Activated CD8-positive, alpha-beta memory T cell treated with anti-CD3 and anti-CD28 coated beads, Interleukin-2, amount 10 ng/mL, durations not matched to agents 7 days and 5 days (primary cell): Measurements from ENCODE around the gene TNFAIP8L1. TPM values are rescaled to one million over a fixed set of nuclear protein-coding genes. Genes with fewer than 3 reads are reported as not detected.

Experiments
- ATAC-seq: fragments of 150-1000 bp; cut with Tn5 transposase; one replicate; pipeline ENCODE4 v1.10.0; 2021; ENCODE audit warnings: moderate library complexity
- CTCF ChIA-PET: fragments of 350-600 bp; sonication (Branson Sonifier 250); formaldehyde crosslinking; loops from one replicate; lab custom pipeline; 2021; ENCODE audit warnings: antibody characterized with exemption; lab: Charles Lee
- DNase-seq: peaks from one replicate; pipeline ENCODE4 v3.0.0-alpha.2; 2020
- H3K27ac Mint-ChIP-seq: one replicate; pipeline ENCODE4 v1.8.0; 2021; ENCODE audit warnings: mild to moderate bottlenecking, mixed read lengths
- H3K27me3 Mint-ChIP-seq: one replicate; pipeline ENCODE4 v1.8.0; 2021; ENCODE audit warnings: mixed read lengths
- H3K36me3 Mint-ChIP-seq: one replicate; pipeline ENCODE4 v1.8.0; 2021; ENCODE audit warnings: mild to moderate bottlenecking, mixed read lengths
- H3K4me1 Mint-ChIP-seq: one replicate; pipeline ENCODE4 v1.8.0; 2021; ENCODE audit warnings: mixed read lengths
- H3K4me3 Mint-ChIP-seq: one replicate; pipeline ENCODE4 v1.8.0; 2021; ENCODE audit warnings: mild to moderate bottlenecking, moderate library complexity, mixed read lengths
- H3K9me3 Mint-ChIP-seq: one replicate; pipeline ENCODE4 v1.8.0; 2022; ENCODE audit warnings: low read depth, mixed read lengths
- total RNA-seq, 2 experiments: library from RNA; stranded (reverse); gene quantifications; one replicate each; pipeline ENCODE4 v1.2.3, GENCODE V29; 2021

Gene TNFAIP8L1
- total RNA-seq, 2 experiments from 2014 or later: 15.7 to 20.1 TPM

DNA sequence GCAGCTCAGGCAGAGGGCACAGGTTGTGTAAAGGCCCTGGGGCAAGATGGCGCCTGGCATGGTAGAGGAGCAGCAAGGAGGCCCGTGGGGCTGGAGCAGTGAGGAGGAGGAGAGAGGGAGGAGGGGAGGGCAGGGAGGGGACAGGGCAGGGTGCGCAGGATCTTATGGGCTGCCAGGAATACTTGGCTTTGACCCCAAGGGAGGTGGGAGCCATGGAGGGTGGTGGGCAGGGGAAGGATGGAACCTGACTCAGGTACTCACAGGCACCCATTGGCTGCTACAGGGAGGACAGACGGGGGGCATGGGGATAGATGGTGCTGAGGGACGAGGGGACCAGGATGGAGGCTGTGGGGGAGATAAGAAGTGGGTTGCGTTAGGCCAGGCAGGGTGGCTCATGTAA, 3.3 kb downstream of the TNFAIP8L1 start:
- no peak for DNase-seq

GRCh38 chr19:4645718-4646117, 6.4 kb downstream of the TNFAIP8L1 start:
- peaks cover 8% of the 10 kb centered on the region for H3K4me1 Mint-ChIP-seq
- DNase-seq (no peak), ATAC-seq (no peak)
- H3K27me3 Mint-ChIP-seq: no peaks in the 10 kb centered on the region
- H3K4me3 Mint-ChIP-seq: no peak overlapping the region
- peaks cover 2% of the 10 kb centered on the region for H3K36me3 Mint-ChIP-seq
- no peak overlapping the region for H3K27ac Mint-ChIP-seq
- no peaks in the 10 kb centered on the region for H3K9me3 Mint-ChIP-seq
- CTCF ChIA-PET: interaction anchor here (1.1 to 2.4 kb wide), 2 partner anchors 9 to 12 kb away, joined by 3 to 10 read pairs; no protein-coding TSS in a partner anchor

More for the DNA sequence above, 3.3 kb downstream of the TNFAIP8L1 start:
- no peak overlapping the region for H3K27ac Mint-ChIP-seq
- no peaks in the 10 kb centered on the region for H3K9me3 Mint-ChIP-seq
- peaks cover 2% of the 10 kb centered on the region for H3K36me3 Mint-ChIP-seq
- no peak for ATAC-seq
- H3K27me3 Mint-ChIP-seq: no peaks in the 10 kb centered on the region
- H3K4me1 Mint-ChIP-seq: peaks cover 19% of the 10 kb centered on the region
- CTCF ChIA-PET: interaction anchor here (1.0 kb wide), 1 partner anchor 9 kb away, joined by 3 read pairs; no protein-coding TSS in a partner anchor
- H3K4me3 Mint-ChIP-seq: no peak overlapping the region

DNA sequence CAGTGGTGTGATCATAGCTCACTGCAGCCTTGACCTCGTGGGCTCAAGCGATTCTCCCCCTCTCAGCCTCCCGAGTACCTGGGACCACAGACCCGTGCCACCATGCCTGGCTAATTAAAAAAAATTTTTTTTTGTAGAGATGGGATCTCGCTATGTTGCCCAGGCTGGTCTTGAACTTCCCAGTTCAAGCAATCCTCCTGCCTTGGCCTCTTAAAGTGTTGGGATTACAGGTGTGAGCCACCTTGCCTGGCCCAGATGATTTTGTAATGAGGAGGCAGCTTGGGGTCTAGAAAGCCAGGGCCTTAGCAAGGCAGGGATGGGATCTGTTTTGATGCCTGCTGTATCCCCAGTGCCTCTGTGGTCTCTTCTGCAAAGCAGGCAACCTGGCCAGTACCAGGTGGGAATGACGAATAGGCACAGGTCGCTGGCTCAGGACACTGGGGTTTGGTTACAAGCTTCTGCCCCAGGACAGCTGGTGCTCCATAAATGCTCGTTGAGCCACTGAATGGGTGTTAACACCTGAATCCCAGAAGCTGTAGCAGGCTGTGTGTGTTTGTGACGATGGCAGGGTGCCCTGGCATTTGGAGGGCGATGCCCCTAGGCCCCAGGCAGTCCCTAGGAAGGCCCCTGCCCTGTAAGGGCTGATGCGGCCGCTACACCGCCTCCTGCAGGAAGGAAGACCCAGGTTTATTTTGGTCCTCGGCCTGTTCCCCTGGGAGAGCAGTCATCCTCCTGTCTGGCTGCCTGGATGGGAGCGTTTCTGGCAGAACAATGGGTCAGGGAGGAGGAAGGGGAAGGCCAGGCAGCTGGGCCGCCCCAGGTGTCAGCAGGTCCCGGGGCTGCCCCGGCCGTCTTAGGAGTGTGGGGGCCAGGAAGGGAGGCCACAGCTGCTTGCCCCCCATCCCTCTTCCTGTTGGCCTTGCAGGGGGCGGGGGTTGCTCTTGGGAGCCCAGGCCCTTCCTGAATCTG, 8.6 kb downstream of the TNFAIP8L1 start:
- H3K36me3 Mint-ChIP-seq: peaks cover 5% of the 10 kb centered on the region
- CTCF ChIA-PET: interaction anchor here (0.7 to 1.3 kb wide), 2 partner anchors 12 to 16 kb away, joined by 3 to 4 read pairs; no protein-coding TSS in a partner anchor
- peaks cover 4% of the 10 kb centered on the region for H3K4me1 Mint-ChIP-seq
- H3K4me3 Mint-ChIP-seq: no peak overlapping the region
- DNase-seq (no peak), ATAC-seq (no peak)
- H3K27ac Mint-ChIP-seq: no peak overlapping the region
- no peaks in the 10 kb centered on the region for H3K9me3 Mint-ChIP-seq
- H3K27me3 Mint-ChIP-seq: no peaks in the 10 kb centered on the region

GRCh38 chr19:4649392-4650047, 10.2 kb downstream of the TNFAIP8L1 start:
- no peak for DNase-seq
- H3K36me3 Mint-ChIP-seq: peaks cover 5% of the 10 kb centered on the region
- H3K27ac Mint-ChIP-seq: no peak overlapping the region
- peaks cover 4% of the 10 kb centered on the region for H3K4me1 Mint-ChIP-seq
- CTCF ChIA-PET: interaction anchor here (1.3 kb wide), 1 partner anchor 17 kb away, joined by 3 read pairs; no protein-coding TSS in a partner anchor
- no peaks in the 10 kb centered on the region for H3K27me3 Mint-ChIP-seq
- no peak overlapping the region for H3K4me3 Mint-ChIP-seq
- no peak for ATAC-seq
- H3K9me3 Mint-ChIP-seq: no peaks in the 10 kb centered on the region

DNA sequence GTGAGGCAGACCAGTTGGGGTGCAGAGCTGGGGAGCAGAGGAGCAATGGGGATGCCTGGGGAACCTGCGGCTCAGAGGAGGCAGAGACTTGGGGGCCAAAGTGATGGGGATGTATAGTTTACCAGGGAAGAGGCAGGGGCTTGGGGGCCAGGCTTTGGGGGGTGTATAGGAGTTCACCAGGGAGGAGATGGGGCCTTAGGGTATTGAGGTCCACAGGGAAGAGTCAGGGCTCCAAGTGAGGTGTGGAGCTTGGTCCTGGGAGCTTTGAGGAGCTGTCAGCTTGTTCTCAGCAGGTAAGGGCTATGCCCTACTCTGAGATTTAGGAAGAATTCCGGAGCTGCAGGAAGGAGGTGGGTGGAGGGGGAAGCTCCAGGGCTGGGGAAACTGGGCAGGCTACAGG, 10.8 kb downstream of the TNFAIP8L1 start:
- Mint-ChIP-seq H3K36me3 (peaks cover 5% of the 10 kb centered on the region), H3K9me3 (no peaks in the 10 kb centered on the region), H3K4me1 (peaks cover 4% of the 10 kb centered on the region), H3K27ac (no peak overlapping the region), H3K27me3 (no peaks in the 10 kb centered on the region), H3K4me3 (no peak overlapping the region)
- ATAC-seq (no peak), DNase-seq (no peak)
- CTCF ChIA-PET: no interaction called here

GRCh38 chr19:4652075-4652474, 12.8 kb downstream of the TNFAIP8L1 start:
- H3K27me3 Mint-ChIP-seq: no peaks in the 10 kb centered on the region
- no peak overlapping the region for H3K27ac Mint-ChIP-seq
- CTCF ChIA-PET: no interaction called here
- ATAC-seq: no peak
- H3K36me3 Mint-ChIP-seq: peaks cover 4% of the 10 kb centered on the region
- no peaks in the 10 kb centered on the region for H3K9me3 Mint-ChIP-seq
- H3K4me1 Mint-ChIP-seq: peaks cover 7% of the 10 kb centered on the region
- H3K4me3 Mint-ChIP-seq: no peak overlapping the region
- no peak for DNase-seq

GRCh38 chr19:4653793-4654436, 14.6 kb downstream of the TNFAIP8L1 start:
- Mint-ChIP-seq H3K36me3 (peaks cover 9% of the 10 kb centered on the region), H3K9me3 (no peaks in the 10 kb centered on the region), H3K4me1 (peaks cover 8% of the 10 kb centered on the region), H3K27ac (no peak overlapping the region), H3K27me3 (no peaks in the 10 kb centered on the region), H3K4me3 (no peak overlapping the region)
- CTCF ChIA-PET: interaction anchor here (0.5 to 0.7 kb wide), 3 partner anchors 14 to 409 kb away, joined by 3 to 4 read pairs (median 3); no protein-coding TSS in a partner anchor
- no peak for ATAC-seq
- no peak for DNase-seq

- H3K9me3 Mint-ChIP-seq: no peaks in the 10 kb centered on the region
- ATAC-seq: no peak
- DNase-seq: no peak
- CTCF ChIA-PET: interaction anchor here (1.1 kb wide), 1 partner anchor 19 kb away, joined by 4 read pairs; no protein-coding TSS in a partner anchor
- H3K27ac Mint-ChIP-seq: no peak overlapping the region
- H3K4me3 Mint-ChIP-seq: no peak overlapping the region
- peaks cover 11% of the 10 kb centered on the region for H3K36me3 Mint-ChIP-seq
- H3K27me3 Mint-ChIP-seq: no peaks in the 10 kb centered on the region
- H3K4me1 Mint-ChIP-seq: peaks cover 4% of the 10 kb centered on the region
These were observed 15.4 kb downstream of the TNFAIP8L1 start for GRCh38 chr19:4654437-4655361.

DNA sequence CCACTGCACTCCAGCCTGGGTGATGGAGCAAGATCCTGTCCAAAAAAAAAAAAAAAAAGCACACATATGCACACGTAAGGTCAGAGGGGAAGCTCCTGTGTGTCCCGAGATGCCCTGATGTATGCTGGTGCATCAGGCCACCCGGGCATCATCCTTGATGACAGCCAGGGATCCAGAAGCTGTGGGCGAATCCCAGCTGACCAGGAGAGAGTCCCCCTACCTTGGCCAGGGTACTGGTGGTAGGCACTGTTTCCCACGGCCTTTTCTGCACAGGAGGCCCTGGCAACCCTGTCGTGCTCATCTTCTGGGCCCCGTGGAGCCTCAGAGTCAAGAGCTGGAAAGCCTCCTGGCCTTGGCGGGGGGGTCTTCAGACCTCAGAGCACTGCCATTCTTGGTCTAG, 16.8 kb downstream of the TNFAIP8L1 start:
- peaks cover 14% of the 10 kb centered on the region for H3K36me3 Mint-ChIP-seq
- DNase-seq (no peak), ATAC-seq (no peak)
- CTCF ChIA-PET: no interaction called here
- H3K4me1 Mint-ChIP-seq: peaks cover 5% of the 10 kb centered on the region
- no peaks in the 10 kb centered on the region for H3K9me3 Mint-ChIP-seq
- no peaks in the 10 kb centered on the region for H3K27me3 Mint-ChIP-seq
- H3K27ac Mint-ChIP-seq: no peak overlapping the region
- H3K4me3 Mint-ChIP-seq: no peak overlapping the region

GRCh38 chr19:4657262-4657661, 17.9 kb downstream of the TNFAIP8L1 start:
- Mint-ChIP-seq H3K4me1 (peaks cover 11% of the 10 kb centered on the region), H3K9me3 (no peaks in the 10 kb centered on the region), H3K27me3 (no peaks in the 10 kb centered on the region), H3K27ac (no peak overlapping the region), H3K36me3 (peaks cover 13% of the 10 kb centered on the region), H3K4me3 (no peak overlapping the region)
- DNase-seq (no peak), ATAC-seq (no peak)
- CTCF ChIA-PET: interaction anchor here (1.2 to 1.5 kb wide), 2 partner anchors 17 to 25 kb away, joined by 3 to 4 read pairs; no protein-coding TSS in a partner anchor

- peaks cover 13% of the 10 kb centered on the region for H3K36me3 Mint-ChIP-seq
- ATAC-seq (no peak), DNase-seq (no peak)
- no peaks in the 10 kb centered on the region for H3K27me3 Mint-ChIP-seq
- CTCF ChIA-PET: interaction anchor here (1.2 to 1.5 kb wide), 2 partner anchors 18 to 25 kb away, joined by 3 to 4 read pairs; no protein-coding TSS in a partner anchor
- peaks cover 11% of the 10 kb centered on the region for H3K4me1 Mint-ChIP-seq
- no peak overlapping the region for H3K27ac Mint-ChIP-seq
- H3K4me3 Mint-ChIP-seq: no peak overlapping the region
- no peaks in the 10 kb centered on the region for H3K9me3 Mint-ChIP-seq
These were observed 18.5 kb downstream of the TNFAIP8L1 start for GRCh38 chr19:4657835-4658234.

DNA sequence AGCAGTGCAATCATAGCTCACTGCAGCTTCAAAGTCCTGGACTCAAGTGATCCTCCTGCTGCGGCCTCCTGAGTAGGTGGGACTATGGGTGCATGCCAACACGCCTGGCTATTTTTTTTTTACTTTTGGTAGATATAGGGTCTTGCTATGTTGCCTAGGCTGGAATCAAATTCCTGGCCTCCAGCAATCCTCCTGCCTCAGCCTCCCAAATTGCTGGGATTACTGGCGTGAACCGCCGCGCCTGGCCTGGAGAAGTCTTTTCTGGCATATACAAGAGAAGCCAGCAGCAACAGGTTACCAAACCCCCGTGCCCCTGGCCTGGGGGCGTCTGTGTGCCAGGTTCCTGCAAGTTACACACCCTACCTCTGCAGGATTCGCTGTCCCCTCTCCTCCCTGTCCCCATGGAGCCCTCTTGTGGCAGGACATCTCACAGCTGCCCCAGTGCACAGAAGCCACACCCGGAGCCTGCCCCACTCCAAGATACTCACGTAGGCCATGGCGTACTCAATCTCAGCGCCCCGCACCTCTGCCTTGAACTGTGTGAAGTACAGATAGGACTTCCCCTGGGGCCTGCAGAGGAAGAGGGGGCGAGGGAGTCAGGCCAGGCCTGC, 21.0 kb downstream of the TNFAIP8L1 start:
- Mint-ChIP-seq H3K9me3 (no peaks in the 10 kb centered on the region), H3K27ac (no peak overlapping the region), H3K27me3 (no peaks in the 10 kb centered on the region), H3K4me1 (peaks cover 11% of the 10 kb centered on the region), H3K4me3 (no peak overlapping the region), H3K36me3 (peaks cover 13% of the 10 kb centered on the region)
- CTCF ChIA-PET: interaction anchor here (1.7 kb wide), 1 partner anchor 24 kb away, joined by 6 read pairs; no protein-coding TSS in a partner anchor
- DNase-seq: no peak
- ATAC-seq: peak; percentile 48
